Right ventricle myocardium superior (tissue), 1 donor: Measurements from ENCODE around the gene SPON2. TPM values are rescaled to one million over a fixed set of nuclear protein-coding genes. Genes with fewer than 3 reads are reported as not detected.
"Not testable (repeated sequence)": the region's sequence is repeated elsewhere in the genome, so short reads cannot be mapped to it uniquely, and the experiment has no call there.

Experiments
- ATAC-seq: fragments of 200-7000 bp; cut with Tn5 transposase; one replicate; pipeline ENCODE4 v1.9.1; 2020; ENCODE audit warnings: mild to moderate bottlenecking; ENCODE audit not compliant: poor library complexity
- DNase-seq: peaks from one replicate; pipeline ENCODE4 v3.0.0-alpha.2; 2020
- intact Hi-C: fragments of 100-400 bp; cut with DNase I; formaldehyde crosslinking; loops from one replicate; pipeline ENCODE4 v1.11.2; 2022
- total RNA-seq: library from RNA; stranded (reverse); fragmentation: NEBNext Ultra II Directional; extraction: Animal tissue kit (Norgen Biotek cat#: 25700); gene quantifications from one replicate; pipeline ENCODE4 v1.2.1, GENCODE V29; 2021
- donor health status: DM: no; HTN: yes; CAD: no; lungs with severe emphysema.

The SPON2 gene
- total RNA-seq, 1 donor from 2014 or later = 15.6 TPM

GRCh38 chr4:1126506-1126905 lies 45.9 kb downstream of the SPON2 start:
- intact Hi-C loops = no loop called here
- no peak for ATAC-seq

GRCh38 chr4:1125466-1125865 lies 46.9 kb downstream of the SPON2 start:
- DNase-seq, ATAC-seq, intact Hi-C loops: not testable (repeated sequence)

More at GRCh38 chr4:1126506-1126905, 45.9 kb downstream of the SPON2 start:
- DNase-seq = no peak

- no peak for DNase-seq
- intact Hi-C loops = no loop called here
- no peak for ATAC-seq
Observed at GRCh38 chr4:1124818-1125217, 47.6 kb downstream of the SPON2 start.

GRCh38 chr4:1122505-1122904 lies 49.9 kb downstream of the SPON2 start:
- ATAC-seq = no peak
- intact Hi-C loops = no loop called here

More at GRCh38 chr4:1122505-1122904, 49.9 kb downstream of the SPON2 start:
- no peak for DNase-seq

Other genes with a start within 250 kb of the SPON2 start
- gene GAK, start 240.3 kb downstream of the SPON2 start, total RNA-seq = 27.9 TPM
- gene TMEM175, start 240.1 kb downstream of the SPON2 start, total RNA-seq = 14.9 TPM
- 3.3 TPM for gene DGKQ, start 199.0 kb downstream of the SPON2 start, total RNA-seq
- gene IDUA, start 185.5 kb downstream of the SPON2 start, total RNA-seq = 8.4 TPM
- 0.19 TPM for gene SLC26A1, start 179.2 kb downstream of the SPON2 start, total RNA-seq
- gene FGFRL1, start 161.0 kb downstream of the SPON2 start, total RNA-seq = 22.2 TPM
- gene RNF212, start 59.0 kb downstream of the SPON2 start, total RNA-seq = 0.30 TPM
- 133 TPM for gene CTBP1, start 76.5 kb upstream of the SPON2 start, total RNA-seq
- 50.3 TPM for gene MAEA, start 117.3 kb upstream of the SPON2 start, total RNA-seq
- 6.7 TPM for gene UVSSA, start 174.6 kb upstream of the SPON2 start, total RNA-seq
- gene NKX1-1, start 233.9 kb upstream of the SPON2 start, total RNA-seq = not detected